HepG2 (cell line): ENCODE data around the gene PACS2. TPM values are rescaled to one million over a fixed set of nuclear protein-coding genes. Genes with fewer than 3 reads are reported as not detected.

ENCODE experiments used
- ATAC-seq: fragments of 200-7000 bp; cut with Tn5 transposase; 3 replicates; pipeline ENCODE4 v1.9.1; 2020; ENCODE audit warnings: mild to moderate bottlenecking, moderate library complexity
- BruUV-seq: library from RNA; stranded (reverse); fragments of 400-500 nt; replicated peaks from 2 replicates; lab custom pipeline; 2021; lab: Mats Ljungman, UMichigan
- CTCF ChIA-PET: fragments of 300-600 bp; formaldehyde crosslinking; extraction: SDS; loops from one replicate; lab custom pipeline; 2021; ENCODE audit warnings: low total read pairs, inconsistent platforms, low intra/inter-chr PET ratio; lab: Yijun Ruan, JAX
- POLR2A ChIA-PET: fragments of 350-600 bp; sonication (Branson Sonifier 250); formaldehyde crosslinking; loops from one replicate; lab custom pipeline; 2020; ENCODE audit warnings: antibody characterized with exemption, inconsistent platforms; lab: Yijun Ruan, JAX
- DNase-seq: peaks from one replicate; pipeline ENCODE4 v3.0.0-alpha.2; 2015; ENCODE audit warnings: low spot score
- FAIRE-seq: peaks from 3 replicates; lab custom pipeline; 2011; peaks lifted over from hg19 to GRCh38; lab: Jason Lieb, UNC
- H2AFZ ChIP-seq: one replicate; pipeline ENCODE4 v1.6.1; 2011; ENCODE audit warnings: low read length, inconsistent platforms
- H3K27ac ChIP-seq: fragments of 300-600 bp; 3 replicates; pipeline ENCODE4 v1.8.0; 2011; ENCODE audit warnings: mixed run types, mild to moderate bottlenecking, mixed read lengths, low read length, inconsistent platforms; ENCODE audit not compliant: insufficient read depth; ENCODE audit errors: extremely low read length
- H3K27me3 ChIP-seq, 2 experiments: fragments of 200-600 bp in 1 of 2; 2 replicates in 1 of 2; 3 replicates in 1 of 2; pipeline versions ENCODE4 v1.6.0 to v1.8.0; 2011; ENCODE audit warnings: low read length in 2 of 2, mild to moderate bottlenecking in 2 of 2, moderate library complexity in 2 of 2, inconsistent platforms in 1 of 2; ENCODE audit not compliant: insufficient read depth in 2 of 2, control insufficient read depth in 1 of 2
- H3K36me3 ChIP-seq, 2 experiments: fragments of 200-600 bp in 1 of 2; replicated peaks in 1 of 2; 2 replicates in 1 of 2; 3 replicates in 1 of 2; pipeline versions ENCODE4 v1.5.1 to v1.8.0; 2011; ENCODE audit warnings: low read length in 2 of 2, inconsistent platforms in 1 of 2; ENCODE audit not compliant: insufficient read depth in 2 of 2, control insufficient read depth in 1 of 2
- H3K4me1 ChIP-seq: 2 replicates; pipeline ENCODE4 v1.5.1; 2012; ENCODE audit warnings: low read length, inconsistent platforms; ENCODE audit not compliant: insufficient read depth
- H3K4me2 ChIP-seq: 2 replicates; pipeline ENCODE4 v1.6.0; 2011; ENCODE audit warnings: low read depth, low read length, inconsistent platforms
- H3K4me3 ChIP-seq, 3 experiments: fragments of 200-600 bp in 1 of 3; sonication (generic), shearing (Covaris generic) in 1 of 3; replicated peaks in 1 of 3; 2 replicates each; pipeline ENCODE4 v1.5.1; 2011 to 2016; ENCODE audit warnings: low read length in 3 of 3, inconsistent platforms in 2 of 3, low read depth in 2 of 3, mild to moderate bottlenecking in 2 of 3, control low read depth in 1 of 3, mixed read lengths in 1 of 3; ENCODE audit not compliant: insufficient read depth in 1 of 3
- H3K79me2 ChIP-seq: one replicate; pipeline ENCODE4 v1.6.1; 2011; ENCODE audit warnings: low read length, inconsistent platforms; ENCODE audit not compliant: insufficient read depth
- H3K9ac ChIP-seq: 2 replicates; pipeline ENCODE4 v1.6.0; 2011; ENCODE audit warnings: mild to moderate bottlenecking, low read depth, low read length, inconsistent platforms; ENCODE audit not compliant: insufficient read depth
- H3K9me3 ChIP-seq: 2 replicates; pipeline ENCODE4 v1.5.1; 2012; ENCODE audit warnings: mild to moderate bottlenecking, low read length
- H4K20me1 ChIP-seq: 2 replicates; pipeline ENCODE4 v1.6.0; 2011; ENCODE audit warnings: inconsistent platforms, mild to moderate bottlenecking, low read length, moderate library complexity; ENCODE audit not compliant: insufficient read depth
- ADNP ChIP-seq: sonication (generic); formaldehyde crosslinking; IDR thresholded peaks from 2 replicates; pipeline ENCODE4 v1.4.0; 2020; ENCODE audit warnings: missing genetic modification reagents
- JUN ChIP-seq: sonication (generic); formaldehyde crosslinking; IDR thresholded peaks from 2 replicates; pipeline ENCODE4 v1.4.0; 2020; ENCODE audit warnings: mild to moderate bottlenecking, missing genetic modification reagents
- MBD4 ChIP-seq: IDR thresholded peaks from 2 replicates; pipeline ENCODE4 v1.6.1; 2012; ENCODE audit warnings: low read length, inconsistent platforms, borderline replicate concordance
- NR0B2 ChIP-seq: sonication (generic); formaldehyde crosslinking; IDR thresholded peaks from 2 replicates; pipeline ENCODE4 v1.4.0; 2020; ENCODE audit warnings: mild to moderate bottlenecking, missing genetic modification reagents
- PRMT3 ChIP-seq: sonication (generic); formaldehyde crosslinking; IDR thresholded peaks from 2 replicates; pipeline ENCODE4 v1.8.1; 2022; ENCODE audit warnings: low read depth, mild to moderate bottlenecking, moderate library complexity, missing genetic modification reagents, borderline replicate concordance
- REXO4 ChIP-seq: sonication (generic); formaldehyde crosslinking; IDR thresholded peaks from 2 replicates; pipeline ENCODE4 v1.8.0; 2022; ENCODE audit warnings: missing genetic modification reagents, mild to moderate bottlenecking, borderline replicate concordance
- SCMH1 ChIP-seq: sonication (generic); formaldehyde crosslinking; IDR thresholded peaks from 2 replicates; pipeline ENCODE4 v1.9.0; 2021; ENCODE audit warnings: missing genetic modification reagents, mild to moderate bottlenecking, borderline replicate concordance
- ZHX2 ChIP-seq, 2 experiments: sonication (generic) in 1 of 2; formaldehyde crosslinking in 1 of 2; IDR thresholded peaks; 2 replicates each; pipeline versions ENCODE4 v1.6.1 to v1.9.0; 2014 to 2022; ENCODE audit warnings: antibody characterized with exemption in 1 of 2, borderline replicate concordance in 1 of 2, inconsistent platforms in 1 of 2, low read depth in 1 of 2, missing genetic modification reagents in 1 of 2
- ZNF142 ChIP-seq: sonication (generic); formaldehyde crosslinking; IDR thresholded peaks from 2 replicates; pipeline ENCODE4 v1.4.0; 2020; ENCODE audit warnings: missing genetic modification reagents
- ZNF850 ChIP-seq: sonication (generic); formaldehyde crosslinking; conservative IDR thresholded peaks from 2 replicates; pipeline ENCODE4 v1.9.0; 2021; ENCODE audit warnings: mild to moderate bottlenecking, missing genetic modification reagents
- WGBS: methylation state at CpG from one replicate; pipeline ENCODE4 v1.1.6; 2017; ENCODE audit warnings: low lambda C conversion rate; 5-methylcytosine and 5-hydroxymethylcytosine counted together
- in situ Hi-C: cut with HindIII; loops from 2 replicates; pipeline ENCODE4 v1.10.0; 2017; ENCODE audit warnings: low pct_unique_long_range_greater_than_20kb; ENCODE audit not compliant: extremely low pct_ligation_motif_present
- intact Hi-C: fragments of 100-400 bp; cut with micrococcal nuclease; formaldehyde crosslinking; loops from one replicate; pipeline ENCODE4 v1.10.0; 2022; ENCODE audit not compliant: unreplicated experiment
- polyA plus RNA-seq, 8 experiments: library from polyadenylated mRNA; depleted of rRNA in 3 of 8; stranded (reverse) in 7 of 8; unstranded in 1 of 8; fragments of >200 nt; fragmentation: Illumina TruSeq in 4 of 8; extraction: Trizol in 4 of 8; gene quantifications; 2 replicates each; pipeline versions ENCODE4 v1.2.1 to v1.2.3, GENCODE V29; 2011 to 2016; ENCODE audit warnings: low read depth in 4 of 8, missing spikeins in 1 of 8, mixed read lengths in 1 of 8; ENCODE audit not compliant: insufficient read depth in 1 of 8
- total RNA-seq, 5 experiments: library from RNA; depleted of rRNA; stranded (reverse); fragments of >200 nt; fragmentation: Illumina TruSeq; extraction: Trizol; gene quantifications; 2 replicates each; pipeline ENCODE4 v1.2.3, GENCODE V29; 2016; ENCODE audit warnings: low read depth in 1 of 5

Gene PACS2
- total and polyA plus RNA-seq, 2 of the 13 experiments (the other 11 are each of a cell fraction or from before 2014, with no cell fraction given): 23.6 to 27.6 TPM

GRCh38 chr14:105347587-105347968 is 33.0 kb downstream of the PACS2 start:
- no peak overlapping the region for H2AFZ ChIP-seq
- WGBS: 94% methylated on average over 7 of the region's 8 CpGs
- POLR2A ChIA-PET: no interaction called here
- no peak overlapping the region for H3K27ac ChIP-seq
- ATAC-seq: no peak
- in situ Hi-C loops: no loop called here
- no peak overlapping the region for H3K4me2 ChIP-seq
- no peaks in the 10 kb centered on the region for H3K9me3 ChIP-seq
- no TSS peak for BruUV-seq
- no peak for DNase-seq
- intact Hi-C loops: no loop called here
- no peak overlapping the region for H3K4me3 ChIP-seq
- peaks cover 2% of the 10 kb centered on the region for H3K79me2 ChIP-seq
- no peak overlapping the region for H3K9ac ChIP-seq
- H3K27me3 ChIP-seq: no peaks in the 10 kb centered on the region
- CTCF ChIA-PET: no interaction called here
- H3K4me1 ChIP-seq: peaks cover 31% of the 10 kb centered on the region
- H4K20me1 ChIP-seq: 0 out of 2 replicates have a peak, but pooled peaks cover 8% of the 10 kb centered on the region
- FAIRE-seq: no peak
- H3K36me3 ChIP-seq: no peaks in the 10 kb centered on the region
- TF ChIP-seq MBD4 (no peak), ZNF850 (CRISPR knock-in tag) (no peak), PRMT3 (CRISPR knock-in tag) (no peak), ZNF142 (no peak), REXO4 (no peak), SCMH1 (no peak), ADNP (CRISPR knock-in tag) (no peak), ZHX2 (IDR thresholded peaks at IDR 0.05; ENCODE audit: low read depth) (no peak), ZHX2 (CRISPR knock-in tag; IDR thresholded peaks at IDR 0.05; ENCODE audit: borderline replicate concordance) (no peak), JUN (CRISPR knock-in tag) (no peak), NR0B2 (no peak)
